C4-2B (cell line): ENCODE data around the gene CASP5.

Source experiments
- ZFX ChIP-seq: fragments of 450-650 bp; IDR thresholded peaks from 2 replicates; pipeline ENCODE4 v1.6.1; 2017
- TF ChIP-seq, protein P1 (sequence below): fragments of 450-650 bp; conservative IDR thresholded peaks from 2 replicates; pipeline ENCODE4 v1.5.1; 2017; ENCODE audit warnings: mild to moderate bottlenecking

DNA sequence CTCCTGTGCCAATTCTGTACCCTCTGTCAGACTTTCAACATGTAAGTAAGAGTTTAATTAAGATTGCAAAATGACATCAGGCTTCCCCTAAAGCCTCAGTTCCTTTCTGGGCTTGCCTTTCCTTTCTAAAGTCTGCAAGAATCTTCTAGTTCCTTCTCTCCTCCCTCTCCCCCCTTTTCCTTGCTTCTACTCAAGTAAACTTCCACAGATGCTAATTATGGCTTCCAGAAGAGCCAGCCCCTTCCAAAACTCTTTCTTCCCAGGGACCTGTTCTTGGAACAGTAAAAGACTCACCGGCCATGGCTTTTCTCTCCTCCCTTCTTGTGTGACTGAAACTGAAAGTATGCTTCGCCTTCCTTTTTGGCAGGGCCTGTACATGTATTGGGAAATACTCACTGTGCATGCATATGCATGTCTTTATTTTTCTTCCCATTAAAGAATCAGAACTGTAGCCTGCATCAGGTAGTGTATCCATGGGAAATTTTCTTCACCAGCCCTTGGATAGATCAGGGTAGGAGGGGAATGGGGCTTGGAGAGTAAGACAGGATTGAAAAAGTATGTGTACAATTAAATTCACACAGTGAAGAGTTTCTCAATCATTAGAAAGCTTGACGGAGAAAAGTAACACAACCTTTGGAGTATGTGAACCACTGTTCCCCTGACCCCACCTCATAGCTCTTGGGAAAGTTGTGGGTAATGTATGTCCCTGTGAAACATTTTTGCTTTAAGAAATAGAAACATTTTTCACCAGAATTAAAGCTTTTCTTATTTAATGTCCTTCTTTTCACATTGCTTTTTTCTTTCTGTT lies 12.0 kb upstream of the CASP5 start, which contains the start of gene CASP1:
- TF ChIP-seq, protein P1, sequence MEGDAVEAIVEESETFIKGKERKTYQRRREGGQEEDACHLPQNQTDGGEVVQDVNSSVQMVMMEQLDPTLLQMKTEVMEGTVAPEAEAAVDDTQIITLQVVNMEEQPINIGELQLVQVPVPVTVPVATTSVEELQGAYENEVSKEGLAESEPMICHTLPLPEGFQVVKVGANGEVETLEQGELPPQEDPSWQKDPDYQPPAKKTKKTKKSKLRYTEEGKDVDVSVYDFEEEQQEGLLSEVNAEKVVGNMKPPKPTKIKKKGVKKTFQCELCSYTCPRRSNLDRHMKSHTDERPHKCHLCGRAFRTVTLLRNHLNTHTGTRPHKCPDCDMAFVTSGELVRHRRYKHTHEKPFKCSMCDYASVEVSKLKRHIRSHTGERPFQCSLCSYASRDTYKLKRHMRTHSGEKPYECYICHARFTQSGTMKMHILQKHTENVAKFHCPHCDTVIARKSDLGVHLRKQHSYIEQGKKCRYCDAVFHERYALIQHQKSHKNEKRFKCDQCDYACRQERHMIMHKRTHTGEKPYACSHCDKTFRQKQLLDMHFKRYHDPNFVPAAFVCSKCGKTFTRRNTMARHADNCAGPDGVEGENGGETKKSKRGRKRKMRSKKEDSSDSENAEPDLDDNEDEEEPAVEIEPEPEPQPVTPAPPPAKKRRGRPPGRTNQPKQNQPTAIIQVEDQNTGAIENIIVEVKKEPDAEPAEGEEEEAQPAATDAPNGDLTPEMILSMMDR: no peak
- no peak for TF ChIP-seq ZFX
